Right lobe of liver (tissue), 6 donors: ENCODE results near the gene CHRNB1. TPM values are rescaled to one million over a fixed set of nuclear protein-coding genes. Genes with fewer than 3 reads are reported as not detected.

Experiments
- ATAC-seq, 4 donors: fragments of 200-7000 bp; cut with Tn5 transposase; one replicate each; pipeline ENCODE4 v1.9.1; 2020; ENCODE audit warnings: mild to moderate bottlenecking in 4 of 4, moderate library complexity in 4 of 4
- DNase-seq, 3 donors: peaks; one replicate each; pipeline ENCODE4 v3.0.0-alpha.2; 2020
- H3K27ac ChIP-seq, 3 donors: fragments of 200-600 bp; one replicate each; pipeline ENCODE4 v1.8.0; 2022
- H3K27me3 ChIP-seq, 2 donors: fragments of 200-600 bp; one replicate each; pipeline ENCODE4 v1.8.0; 2022
- H3K36me3 ChIP-seq, 4 donors: fragments of 200-600 bp; sonication (generic) in 1 of 4; one replicate each; pipeline versions ENCODE4 v1.5.1 to v1.8.0; 2017 to 2022; ENCODE audit warnings: control low read depth in 1 of 4
- H3K4me1 ChIP-seq, 4 donors: fragments of 200-600 bp; sonication (generic) in 1 of 4; one replicate each; pipeline versions ENCODE4 v1.5.1 to v1.8.0; 2017 to 2022; ENCODE audit warnings: control low read depth in 1 of 4
- H3K4me3 ChIP-seq, 3 donors: fragments of 200-600 bp; one replicate each; pipeline ENCODE4 v1.8.0; 2022
- H3K9me3 ChIP-seq, 4 donors: fragments of 200-600 bp; sonication (generic) in 1 of 4; one replicate each; pipeline versions ENCODE4 v1.5.1 to v1.8.0; 2017 to 2022; ENCODE audit warnings: control low read depth in 1 of 4
- CTCF ChIP-seq, 4 donors: fragments of 200-600 bp in 3 of 4; fragments of 450-650 bp in 1 of 4; IDR thresholded peaks; one replicate each; pipeline versions ENCODE4 v1.5.1 to v1.8.0; 2016 to 2022; ENCODE audit warnings: antibody characterized with exemption in 4 of 4, mild to moderate bottlenecking in 2 of 4
- POLR2A ChIP-seq: fragments of 450-650 bp; IDR thresholded peaks from one replicate; pipeline ENCODE4 v1.6.1; 2017; ENCODE audit warnings: antibody characterized with exemption, mild to moderate bottlenecking
- WGBS: methylation state at CpG from one replicate; pipeline ENCODE4 v1.1.6; 2018; ENCODE audit warnings: low coverage, low lambda C conversion rate; ENCODE audit not compliant: insufficient coverage; ENCODE audit errors: missing lambda C conversion rate; 5-methylcytosine and 5-hydroxymethylcytosine counted together
- intact Hi-C, 2 donors: fragments of 100-400 bp; cut with DNase I; formaldehyde crosslinking; loops; one replicate each; pipeline versions ENCODE4 v1.11.2 to v1.14.1; 2022
- total RNA-seq, 6 experiments: library from RNA; depleted of rRNA in 2 of 6; stranded (reverse); fragments of >200 nt in 2 of 6; fragmentation: NEBNext Ultra II Directional in 3 of 6; extraction: Animal tissue kit (Norgen Biotek cat#: 25700) in 3 of 6; gene quantifications; one replicate each; pipeline versions ENCODE4 v1.1.0 to v1.2.4, GENCODE V29; 2016 to 2023
- donor health status: DM: no; HTN: yes; CAD: no.
- donor health status: DM: no; HTN: no; CAD: no.
- donor health status: DM: no; HTN: no; CAD: no.
- donor health status: DM: no; HTN: yes; CAD: no.
- donor health status: DM: no; HTN: yes; CAD: no.

The CHRNB1 gene
- total RNA-seq, 6 experiments from 2014 or later, result 6.0 to 12.3 (median 8.2) TPM

- H3K9me3 ChIP-seq, result no peaks in the 10 kb centered on the region
- H3K4me3 ChIP-seq, result no peak overlapping the region
- intact Hi-C loops, result no loop called here
- TF ChIP-seq POLR2A (no peak), CTCF (IDR thresholded peaks at IDR 0.05) (no peak)
- H3K4me1 ChIP-seq, result peaks cover 0 to 6% (median 2%) of the 10 kb centered on the region in 4 donors
- WGBS, result 95% methylated on average over 4 of the region's 7 CpGs
- H3K27ac ChIP-seq, result no peak overlapping the region
- no peak for DNase-seq
- no peak for ATAC-seq
- H3K36me3 ChIP-seq, result no peaks in the 10 kb centered on the region
- no peaks in the 10 kb centered on the region for H3K27me3 ChIP-seq
Measured at GRCh38 chr17:7448461-7448860, 3.6 kb downstream of the CHRNB1 start.

GRCh38 chr17:7459961-7460545 is 15.2 kb downstream of the CHRNB1 start:
- WGBS, result 71% methylated on average over 3 of the region's 3 CpGs
- Histone ChIP-seq H3K9me3 (no peaks in the 10 kb centered on the region), H3K27ac (no peak overlapping the region), H3K4me3 (no peak overlapping the region), H3K36me3 (peaks cover 0 to 3% (median 0%) of the 10 kb centered on the region in 4 donors), H3K27me3 (no peaks in the 10 kb centered on the region), H3K4me1 (no peaks in the 10 kb centered on the region)
- ATAC-seq (no peak), DNase-seq (no peak)
- intact Hi-C loops, result no loop called here
- TF ChIP-seq POLR2A, result no peak
- TF ChIP-seq CTCF (IDR thresholded peaks at IDR 0.05), result no peak

GRCh38 chr17:7460850-7461660 is 16.2 kb downstream of the CHRNB1 start:
- intact Hi-C loops, result no loop called here
- WGBS, result 97% methylated on average over 6 of the region's 7 CpGs
- TF ChIP-seq POLR2A, result no peak
- no peak for TF ChIP-seq CTCF (IDR thresholded peaks at IDR 0.05)
- ATAC-seq (no peak), DNase-seq (no peak)
- no peaks in the 10 kb centered on the region for H3K4me1 ChIP-seq
- peaks cover 0 to 3% (median 0%) of the 10 kb centered on the region in 4 donors for H3K36me3 ChIP-seq
- H3K27me3 ChIP-seq, result no peaks in the 10 kb centered on the region
- no peak overlapping the region for H3K27ac ChIP-seq
- no peak overlapping the region for H3K4me3 ChIP-seq
- no peaks in the 10 kb centered on the region for H3K9me3 ChIP-seq

GRCh38 chr17:7462474-7463371 is 17.9 kb downstream of the CHRNB1 start:
- intact Hi-C loops, result no loop called here
- H3K27ac ChIP-seq, result no peak overlapping the region
- no peaks in the 10 kb centered on the region for H3K27me3 ChIP-seq
- no peak overlapping the region for H3K4me3 ChIP-seq
- peaks cover 0 to 12% (median 6%) of the 10 kb centered on the region in 4 donors for H3K4me1 ChIP-seq
- ATAC-seq (no peak), DNase-seq (peak in 1 of 3 donors; percentile 55)
- peaks cover 0 to 3% (median 0%) of the 10 kb centered on the region in 4 donors for H3K36me3 ChIP-seq
- H3K9me3 ChIP-seq, result no peaks in the 10 kb centered on the region
- 87% methylated on average over 4 of the region's 44 CpGs for WGBS
- TF ChIP-seq POLR2A (no peak), CTCF (IDR thresholded peaks at IDR 0.05) (no peak)
